ENCODE results near the gene NEK8.
A peak's percentile ranks its signal among the peaks of the same experiment; 100 is the strongest.
"Not testable (repeated sequence)": the region's sequence is repeated elsewhere in the genome, so short reads cannot be mapped to it uniquely, and the experiment has no call there.

The NEK8 gene

GRCh38 chr17:28725660-28726225 is 2.8 kb upstream of the NEK8 start:
- DNase-seq (ENCODE audit: low read depth in 3 of 3): peak in 1 of 3 experiments; percentile 66

- peak in 2 of 3 experiments; percentile 58 to 82 for DNase-seq (ENCODE audit: low read depth in 3 of 3)
Measured at GRCh38 chr17:28726226-28726626, 2.4 kb upstream of the NEK8 start, which contains the start of gene TLCD1. TSS of gene TLCD1 (minus strand) at chr17:28726233. CDS start at chr17:28726097, 136 bp downstream.

GRCh38 chr17:28726627-28727491 is 1.7 kb upstream of the NEK8 start:
- peak; percentile 86 to 93 (median 88) for DNase-seq (ENCODE audit: low read depth in 3 of 3)

- DNase-seq (ENCODE audit: low read depth in 3 of 3): no peak
Measured at GRCh38 chr17:28729950-28730330, 1.4 kb downstream of the NEK8 start.

GRCh38 chr17:28733346-28733745 is 4.8 kb downstream of the NEK8 start:
- no peak for DNase-seq (ENCODE audit: low read depth in 3 of 3)

- no peak for DNase-seq (ENCODE audit: low read depth in 3 of 3)
Measured at GRCh38 chr17:28734712-28735241, 6.2 kb downstream of the NEK8 start.

- no peak for DNase-seq (ENCODE audit: low read depth in 3 of 3)
Measured at GRCh38 chr17:28735242-28735722, 6.7 kb downstream of the NEK8 start.

- DNase-seq (ENCODE audit: low read depth in 3 of 3): not testable (repeated sequence)
Measured at GRCh38 chr17:28735913-28736769, 7.6 kb downstream of the NEK8 start.

GRCh38 chr17:28737316-28737715 is 8.7 kb downstream of the NEK8 start:
- DNase-seq (ENCODE audit: low read depth in 3 of 3): no peak

GRCh38 chr17:28737770-28738679 is 9.4 kb downstream of the NEK8 start:
- no peak for DNase-seq (ENCODE audit: low read depth in 3 of 3)

- peak in 1 of 3 experiments; percentile 59 for DNase-seq (ENCODE audit: low read depth in 3 of 3)
Measured at GRCh38 chr17:28738680-28739384, 10.2 kb downstream of the NEK8 start.

- DNase-seq (ENCODE audit: low read depth in 3 of 3): no peak
Measured at GRCh38 chr17:28740406-28741357, 12.1 kb downstream of the NEK8 start.

- no peak for DNase-seq (ENCODE audit: low read depth in 3 of 3)
Measured at GRCh38 chr17:28741358-28742349, 13.1 kb downstream of the NEK8 start.

- peak; percentile 49 to 85 (median 62) for DNase-seq (ENCODE audit: low read depth in 3 of 3)
Measured at GRCh38 chr17:28743243-28744103, 14.9 kb downstream of the NEK8 start, which contains the start of gene TRAF4. TSS of gene TRAF4 (plus strand) at chr17:28744011. CDS start at chr17:28744113, 102 bp downstream.

GRCh38 chr17:28744104-28744971 is 15.8 kb downstream of the NEK8 start:
- peak in 2 of 3 experiments; percentile 57 to 75 for DNase-seq (ENCODE audit: low read depth in 3 of 3)

Measured in stimulated activated CD4-positive, alpha-beta T cell treated with anti-CD3 and anti-CD28 coated beads, TNF-alpha, amount 100 ng/mL, for 24 hours (primary cell).